Measurements from ENCODE around the gene BRD4. TPM values are rescaled to one million over a fixed set of nuclear protein-coding genes. Genes with fewer than 3 reads are reported as not detected.

The BRD4 gene
- total and polyA plus RNA-seq, 2 donors (not counting 3 experiments of a cell fraction or from before 2014, with no cell fraction given): 14.9 to 125 TPM

DNA sequence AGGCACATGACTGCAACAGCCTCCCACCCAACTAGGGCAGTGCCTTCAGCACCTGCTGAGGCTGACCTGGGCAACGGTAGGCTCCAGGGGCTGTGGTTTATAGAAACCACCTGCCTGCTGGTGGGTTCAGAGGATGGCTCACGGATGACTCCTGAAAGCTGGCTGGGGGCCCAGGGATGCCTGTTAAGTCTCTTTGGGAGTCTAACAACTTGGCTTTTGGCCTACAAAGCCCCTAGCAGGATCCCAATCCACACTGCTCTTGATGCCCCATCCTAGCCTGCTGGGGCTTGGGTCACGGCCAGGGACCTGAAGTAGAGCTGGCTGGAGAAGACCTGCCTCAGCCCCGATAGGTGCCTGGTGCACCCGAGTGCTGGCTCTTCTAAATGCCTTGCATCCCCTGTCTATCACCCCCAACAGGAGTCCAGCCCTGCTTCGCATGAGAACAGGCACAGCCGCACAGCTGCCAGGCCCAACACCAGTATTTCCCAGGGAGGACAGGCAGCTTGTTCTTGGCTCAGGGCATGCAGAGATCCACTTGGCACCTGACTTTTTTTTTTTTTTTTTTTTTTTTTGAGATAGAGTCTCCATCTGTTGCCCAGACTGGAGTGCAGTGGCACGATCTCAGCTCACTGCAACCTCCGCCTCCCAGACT is 91.0 kb downstream of the BRD4 start:
- no peak overlapping the region for H3K4me3 ChIP-seq (replicated peaks in 1 of 3; ENCODE audit: insufficient read depth in 1 of 3, low read depth in 1 of 3, low read length in 3 of 3)
- no TSS peak for BruUV-seq (replicated peaks)
- DNase-seq (ENCODE audit: low read depth, low spot score): no peak
- H3K79me2 ChIP-seq (ENCODE audit: control insufficient read depth, insufficient read depth, low read length): no peaks in the 10 kb centered on the region
- H3K27ac ChIP-seq (ENCODE audit: insufficient read depth, low read depth, low read length): no peak overlapping the region
- FAIRE-seq: no peak
- no peak overlapping the region for H3K4me2 ChIP-seq (ENCODE audit: insufficient read depth, low read length)
- intact Hi-C loops (cut with micrococcal nuclease) (no loop called here), dilution Hi-C loops (cut with MboI; ENCODE audit: extremely low pct_ligation_motif_present, low sequenced_read_pairs) (no loop called here)
- H4K20me1 ChIP-seq (replicated peaks; ENCODE audit: control insufficient read depth, extremely low read depth, insufficient read depth, low read length): no peaks in the 10 kb centered on the region
- CTCF ChIA-PET: interaction anchor here (0.6 kb wide), 1 partner anchor 11 kb away, joined by 3 read pairs; no protein-coding TSS in a partner anchor
- H3K27me3 ChIP-seq (ENCODE audit: control insufficient read depth in 2 of 2, insufficient read depth in 2 of 2, low read length in 2 of 2): no peaks in the 10 kb centered on the region
- POLR2A ChIA-PET: no interaction called here
- H3K9me1 ChIP-seq (replicated peaks; ENCODE audit: control insufficient read depth, extremely low read depth, insufficient read depth, low read length): no peaks in the 10 kb centered on the region
- no peak overlapping the region for H3K9ac ChIP-seq (replicated peaks; ENCODE audit: extremely low read depth, insufficient read depth, low read length)
- H3K9me3 ChIP-seq (replicated peaks; ENCODE audit: control insufficient read depth, insufficient read depth, low read length): no peaks in the 10 kb centered on the region
- H3K36me3 ChIP-seq (ENCODE audit: control insufficient read depth in 2 of 2, extremely low read depth in 1 of 2, insufficient read depth in 2 of 2, low read length in 2 of 2): peaks cover 22 to 68% of the 10 kb centered on the region in 2 experiments
- H3K4me1 ChIP-seq (ENCODE audit: control insufficient read depth, extremely low read depth, insufficient read depth, low read length): no peaks in the 10 kb centered on the region
- TF ChIP-seq JUN (IDR thresholded peaks at IDR 0.05; ENCODE audit: borderline replicate concordance, insufficient read depth, insufficient read length, low read depth): no peak
- TF ChIP-seq FOS (IDR thresholded peaks at IDR 0.05; ENCODE audit: borderline replicate concordance, insufficient read depth, low read length): no peak
- no peak for TF ChIP-seq POLR2AphosphoS5 (IDR thresholded peaks at IDR 0.05; ENCODE audit: insufficient read depth, low read depth, low read length)
- no peak for TF ChIP-seq MYC (IDR thresholded peaks at IDR 0.05; ENCODE audit: low read depth, low read length)
- TF ChIP-seq, protein P1, sequence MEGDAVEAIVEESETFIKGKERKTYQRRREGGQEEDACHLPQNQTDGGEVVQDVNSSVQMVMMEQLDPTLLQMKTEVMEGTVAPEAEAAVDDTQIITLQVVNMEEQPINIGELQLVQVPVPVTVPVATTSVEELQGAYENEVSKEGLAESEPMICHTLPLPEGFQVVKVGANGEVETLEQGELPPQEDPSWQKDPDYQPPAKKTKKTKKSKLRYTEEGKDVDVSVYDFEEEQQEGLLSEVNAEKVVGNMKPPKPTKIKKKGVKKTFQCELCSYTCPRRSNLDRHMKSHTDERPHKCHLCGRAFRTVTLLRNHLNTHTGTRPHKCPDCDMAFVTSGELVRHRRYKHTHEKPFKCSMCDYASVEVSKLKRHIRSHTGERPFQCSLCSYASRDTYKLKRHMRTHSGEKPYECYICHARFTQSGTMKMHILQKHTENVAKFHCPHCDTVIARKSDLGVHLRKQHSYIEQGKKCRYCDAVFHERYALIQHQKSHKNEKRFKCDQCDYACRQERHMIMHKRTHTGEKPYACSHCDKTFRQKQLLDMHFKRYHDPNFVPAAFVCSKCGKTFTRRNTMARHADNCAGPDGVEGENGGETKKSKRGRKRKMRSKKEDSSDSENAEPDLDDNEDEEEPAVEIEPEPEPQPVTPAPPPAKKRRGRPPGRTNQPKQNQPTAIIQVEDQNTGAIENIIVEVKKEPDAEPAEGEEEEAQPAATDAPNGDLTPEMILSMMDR (IDR thresholded peaks at IDR 0.05; ENCODE audit: extremely low read depth in 1 of 2, insufficient read depth in 1 of 2, low read depth in 1 of 2, low read length in 2 of 2): no peak
- TF ChIP-seq GATA2 (IDR thresholded peaks at IDR 0.05; ENCODE audit: insufficient read depth, insufficient read length, low read depth, low read length): no peak
- TF ChIP-seq EZH2 (IDR thresholded peaks at IDR 0.05; ENCODE audit: borderline replicate concordance, low read depth, low read length, severe bottlenecking): no peak
- TF ChIP-seq, protein P2, sequence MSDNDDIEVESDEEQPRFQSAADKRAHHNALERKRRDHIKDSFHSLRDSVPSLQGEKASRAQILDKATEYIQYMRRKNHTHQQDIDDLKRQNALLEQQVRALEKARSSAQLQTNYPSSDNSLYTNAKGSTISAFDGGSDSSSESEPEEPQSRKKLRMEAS (IDR thresholded peaks at IDR 0.05; ENCODE audit: insufficient read depth, insufficient read length): no peak
- TF ChIP-seq POLR2A (IDR thresholded peaks at IDR 0.05; ENCODE audit: low read depth, low read length): no peak
- H2AFZ ChIP-seq (ENCODE audit: low read depth, low read length): no peak overlapping the region
